Heart left ventricle (tissue), 16 donors: ENCODE results near the gene DNAJB6. TPM values are rescaled to one million over a fixed set of nuclear protein-coding genes. Genes with fewer than 3 reads are reported as not detected.
"Not testable (repeated sequence)": the region's sequence is repeated elsewhere in the genome, so short reads cannot be mapped to it uniquely, and the experiment has no call there.

Experiments used
- ATAC-seq, 4 donors: fragments of 200-7000 bp; cut with Tn5 transposase; one replicate each; pipeline ENCODE4 v1.9.1; 2020 to 2022; ENCODE audit warnings: moderate library complexity in 4 of 4, mild to moderate bottlenecking in 3 of 4, moderate number of reproducible peaks in 1 of 4
- DNase-seq, 5 donors: peaks; one replicate each; pipeline ENCODE4 v3.0.0-alpha.2; 2020
- H3K27ac ChIP-seq, 12 donors: fragments of 200-600 bp; sonication (generic) in 4 of 12; one replicate each; pipeline versions ENCODE4 v1.5.0 to v1.8.0; 2016 to 2022; ENCODE audit warnings: mild to moderate bottlenecking in 2 of 12
- H3K27me3 ChIP-seq, 9 donors: fragments of 200-600 bp; sonication (generic) in 2 of 9; one replicate each; pipeline versions ENCODE4 v1.5.1 to v1.8.0; 2016 to 2022; ENCODE audit warnings: mild to moderate bottlenecking in 3 of 9
- H3K36me3 ChIP-seq, 9 donors: fragments of 200-600 bp; sonication (generic) in 2 of 9; one replicate each; pipeline versions ENCODE4 v1.5.0 to v1.8.0; 2018 to 2022; ENCODE audit warnings: mild to moderate bottlenecking in 2 of 9
- H3K4me1 ChIP-seq, 12 donors: fragments of 200-600 bp; sonication (generic) in 4 of 12; one replicate each; pipeline versions ENCODE4 v1.5.0 to v1.8.0; 2016 to 2022; ENCODE audit warnings: mild to moderate bottlenecking in 3 of 12
- H3K4me3 ChIP-seq, 12 donors: fragments of 200-600 bp; sonication (generic) in 4 of 12; one replicate each; pipeline versions ENCODE4 v1.5.0 to v1.8.0; 2017 to 2022; ENCODE audit warnings: mild to moderate bottlenecking in 9 of 12, moderate library complexity in 4 of 12
- H3K9me3 ChIP-seq, 12 donors: fragments of 200-600 bp; sonication (generic) in 4 of 12; one replicate each; pipeline versions ENCODE4 v1.5.0 to v1.8.0; 2016 to 2022; ENCODE audit warnings: mild to moderate bottlenecking in 1 of 12
- CTCF ChIP-seq, 12 donors: fragments of 200-600 bp; sonication (generic) in 4 of 12; IDR thresholded peaks; one replicate each; pipeline versions ENCODE4 v1.5.0 to v1.8.0; 2018 to 2022; ENCODE audit warnings: antibody characterized with exemption in 12 of 12, mild to moderate bottlenecking in 5 of 12
- POLR2A ChIP-seq, 2 donors: fragments of 450-650 bp; IDR thresholded peaks; one replicate each; pipeline ENCODE4 v1.6.1; 2017; ENCODE audit warnings: antibody characterized with exemption in 2 of 2, mild to moderate bottlenecking in 2 of 2, moderate library complexity in 2 of 2
- WGBS, 4 donors: extraction: QIAGEN DNeasy Blood & Tissue Kit in 2 of 4; methylation state at CpG; one replicate each; pipeline versions ENCODE4 v1.1.5 to v1.1.7; 2013 to 2018; 5-methylcytosine and 5-hydroxymethylcytosine counted together
- intact Hi-C, 10 donors: fragments of 100-400 bp; cut with DNase I; formaldehyde crosslinking; loops; one replicate each; pipeline versions ENCODE4 v1.11.1 to v1.14.2; 2022
- polyA plus RNA-seq, 2 donors: library from polyadenylated mRNA; stranded (reverse); fragments of 200-250 nt; gene quantifications; one replicate each; pipeline ENCODE4 v1.2.3, GENCODE V29; 2013
- total RNA-seq, 9 donors: library from RNA; depleted of rRNA in 2 of 9; stranded (reverse); fragments of >200 nt in 2 of 9; fragmentation: NEBNext Ultra II Directional in 3 of 9; extraction: Animal tissue kit (Norgen Biotek cat#: 25700) in 3 of 9; gene quantifications; one replicate each; pipeline versions ENCODE4 v1.1.0 to v1.2.4, GENCODE V29; 2016 to 2023
- donor health status: ischemic (EF 13 %, LVEDD 7.1; RV severe dilation, severe dysfunction).
- donor health status: healthy with polysubstance abuse.
- donor health status: DM: no; HTN: yes; CAD: no.
- donor health status: DM: no; HTN: no; CAD: no.
- donor health status: ischemic (EF 25% LVEDD 6.9; RV normal size, moderate dysfunction).
- donor health status: ischemic (EF 25% LVEDD 5.7; RV mildly dilated, moderate dysfunction).
- donor health status: healthy.
- donor health status: DM: yes; HTN: yes; CAD: no.
- donor health status: ischemic (EF 35%, LVEDD 5.7; RV mildly dilated, moderate dysfunction).
- donor health status: nonischemic (EF 11% LVEDD 7.7; RV severe dilation, severe dysfunction).
- donor health status: DM: yes; HTN: yes; CAD: no.
- donor health status: PGD.
- donor health status: ischemic (EF 29% LVEDD 5.4; RV normal size, mild dysfunction).
- donor health status: nonischemic (EF 23%, LVEDD 6.1; RV moderate dilation, normal function).

Gene DNAJB6
- total and polyA plus RNA-seq, 11 donors: 118 to 237 (median 162) TPM

GRCh38 chr7:157320608-157320980 is 16.2 kb upstream of the DNAJB6 start:
- H3K27ac ChIP-seq: peak overlapping the region in 4 of 12 donors; percentile 14 to 68 (median 56)
- WGBS, 4 donors: 67 to 84% (median 81%) methylated on average over 4 of the region's 4 CpGs

GRCh38 chr7:157323401-157323800 is 13.4 kb upstream of the DNAJB6 start:
- no peaks in the 10 kb centered on the region for H3K9me3 ChIP-seq
- H3K4me1 ChIP-seq: peaks cover 0 to 13% (median 0%) of the 10 kb centered on the region in 12 donors
- no peak overlapping the region for H3K27ac ChIP-seq
- no peaks in the 10 kb centered on the region for H3K36me3 ChIP-seq
- ATAC-seq (no peak), DNase-seq (no peak)
- intact Hi-C loops: no loop called here
- no peak overlapping the region for H3K4me3 ChIP-seq
- no peaks in the 10 kb centered on the region for H3K27me3 ChIP-seq
- TF ChIP-seq POLR2A (IDR thresholded peaks at IDR 0.05) (no peak), CTCF (IDR thresholded peaks at IDR 0.05) (no peak)
- WGBS, 4 donors: 80 to 86% (median 83%) methylated on average over 4 of the region's 4 CpGs

More at GRCh38 chr7:157320608-157320980, 16.2 kb upstream of the DNAJB6 start:
- peak in 2 of 5 donors; percentile 23 to 27 for DNase-seq
- TF ChIP-seq POLR2A (IDR thresholded peaks at IDR 0.05) (no peak), CTCF (IDR thresholded peaks at IDR 0.05) (no peak)
- ATAC-seq: peak in 3 of 4 donors; percentile 17 to 70 (median 66)
- Histone ChIP-seq H3K4me1 (peaks cover 0 to 18% (median 0%) of the 10 kb centered on the region in 12 donors), H3K9me3 (no peaks in the 10 kb centered on the region), H3K36me3 (no peaks in the 10 kb centered on the region), H3K27me3 (no peaks in the 10 kb centered on the region), H3K4me3 (no peak overlapping the region)
- intact Hi-C loops: no loop called here

- no peaks in the 10 kb centered on the region for H3K4me1 ChIP-seq
- ATAC-seq (no peak), DNase-seq (no peak)
- TF ChIP-seq POLR2A (IDR thresholded peaks at IDR 0.05) (no peak), CTCF (IDR thresholded peaks at IDR 0.05) (no peak)
- no peaks in the 10 kb centered on the region for H3K27me3 ChIP-seq
- H3K4me3 ChIP-seq: no peak overlapping the region
- 73 to 86% (median 83%) methylated on average over 6 to 12 of the region's 12 CpGs for WGBS, 4 donors
- no peaks in the 10 kb centered on the region for H3K9me3 ChIP-seq
- no peaks in the 10 kb centered on the region for H3K36me3 ChIP-seq
- intact Hi-C loops: no loop called here
- H3K27ac ChIP-seq: no peak overlapping the region
These were observed 7.4 kb upstream of the DNAJB6 start for GRCh38 chr7:157329447-157329846.

- H3K9me3 ChIP-seq, H3K4me3 ChIP-seq, ATAC-seq, H3K27ac ChIP-seq, H3K4me1 ChIP-seq, H3K27me3 ChIP-seq, DNase-seq, H3K36me3 ChIP-seq: not testable (repeated sequence)
- intact Hi-C loops: loop anchor here in 2 of 10 donors (5.0 to 10.0 kb wide), 2 partner anchors 53 to 186 kb away; no protein-coding TSS in a partner anchor
- WGBS, 4 donors: 72 to 92% (median 83%) methylated on average over 10 of the region's 10 CpGs
These were observed 6.2 kb upstream of the DNAJB6 start for GRCh38 chr7:157330567-157330966.

GRCh38 chr7:157331049-157331448 is 5.8 kb upstream of the DNAJB6 start:
- H3K4me3 ChIP-seq, H3K4me1 ChIP-seq, H3K27me3 ChIP-seq, H3K27ac ChIP-seq, H3K36me3 ChIP-seq, DNase-seq, H3K9me3 ChIP-seq, ATAC-seq: not testable (repeated sequence)
- intact Hi-C loops: loop anchor here in 2 of 10 donors (5.0 to 10.0 kb wide), 2 partner anchors 54 to 186 kb away; no protein-coding TSS in a partner anchor
- 72 to 82% (median 74%) methylated on average over 7 of the region's 7 CpGs for WGBS, 4 donors
